H9 (cell line): Measurements from ENCODE around the gene FOXI2. TPM values are rescaled to one million over a fixed set of nuclear protein-coding genes. Genes with fewer than 3 reads are reported as not detected.

Experiments used
- DNase-seq: peaks from one replicate; pipeline ENCODE4 v3.0.0-alpha.2; 2017
- H2AFZ ChIP-seq: one replicate; pipeline ENCODE4 v1.6.1; 2013; ENCODE audit warnings: mild to moderate bottlenecking, low read length, control low read depth, moderate library complexity
- H2AK5ac ChIP-seq: 2 replicates; pipeline ENCODE4 v1.6.1; 2013; ENCODE audit warnings: low read length, control low read depth, mixed read lengths; ENCODE audit not compliant: insufficient read length
- H2BK120ac ChIP-seq: one replicate; pipeline ENCODE4 v1.6.1; 2013; ENCODE audit warnings: low read depth, mild to moderate bottlenecking, low read length, control low read depth, inconsistent platforms; ENCODE audit not compliant: poor library complexity, severe bottlenecking
- H2BK12ac ChIP-seq: 2 replicates; pipeline ENCODE4 v1.6.1; 2013; ENCODE audit warnings: low read length, control low read depth, mixed read lengths, low read depth; ENCODE audit not compliant: insufficient read length
- H2BK15ac ChIP-seq: 2 replicates; pipeline ENCODE4 v1.6.1; 2013; ENCODE audit warnings: low read depth, low read length, control low read depth
- H2BK20ac ChIP-seq: one replicate; pipeline ENCODE4 v1.6.1; 2013; ENCODE audit warnings: low read depth, mild to moderate bottlenecking, low read length, control low read depth, inconsistent platforms; ENCODE audit not compliant: poor library complexity, severe bottlenecking
- H2BK5ac ChIP-seq: 2 replicates; pipeline ENCODE4 v1.6.1; 2013; ENCODE audit warnings: low read length, control low read depth, mixed read lengths; ENCODE audit not compliant: insufficient read length
- H3K14ac ChIP-seq: 2 replicates; pipeline ENCODE4 v1.6.1; 2013; ENCODE audit warnings: low read length, control low read depth; ENCODE audit not compliant: insufficient read depth
- H3K18ac ChIP-seq: 2 replicates; pipeline ENCODE4 v1.6.1; 2013; ENCODE audit warnings: low read depth, mild to moderate bottlenecking, mixed read lengths, low read length, control low read depth; ENCODE audit not compliant: insufficient read length
- H3K23ac ChIP-seq: 2 replicates; pipeline ENCODE4 v1.6.1; 2013; ENCODE audit warnings: low read length, control low read depth, mixed read lengths, low read depth; ENCODE audit not compliant: insufficient read length
- H3K23me2 ChIP-seq: 2 replicates; pipeline ENCODE4 v1.6.1; 2013; ENCODE audit warnings: low read depth, mild to moderate bottlenecking, mixed read lengths, low read length, control low read depth; ENCODE audit not compliant: insufficient read length, poor library complexity, severe bottlenecking
- H3K27ac ChIP-seq: 2 replicates; pipeline ENCODE4 v1.5.1; 2013; ENCODE audit warnings: low read length, control low read depth, mixed read lengths, low read depth; ENCODE audit not compliant: insufficient read length
- H3K27me3 ChIP-seq: 2 replicates; pipeline ENCODE4 v1.6.1; 2013; ENCODE audit warnings: low read length, control low read depth, inconsistent platforms; ENCODE audit not compliant: insufficient read depth
- H3K4ac ChIP-seq: 2 replicates; pipeline ENCODE4 v1.6.1; 2013; ENCODE audit warnings: low read depth, mild to moderate bottlenecking, control low read depth, inconsistent platforms, low read length, moderate library complexity
- H3K4me1 ChIP-seq: 2 replicates; pipeline ENCODE4 v1.6.1; 2013; ENCODE audit warnings: low read length, control low read depth, inconsistent platforms; ENCODE audit not compliant: insufficient read depth
- H3K4me2 ChIP-seq: 2 replicates; pipeline ENCODE4 v1.6.1; 2013; ENCODE audit warnings: low read length, control low read depth, mixed read lengths; ENCODE audit not compliant: insufficient read length, insufficient read depth
- H3K56ac ChIP-seq: 2 replicates; pipeline ENCODE4 v1.6.1; 2013; ENCODE audit warnings: low read depth, mild to moderate bottlenecking, mixed read lengths, low read length, control low read depth; ENCODE audit not compliant: insufficient read length
- H3K79me1 ChIP-seq: 2 replicates; pipeline ENCODE4 v1.6.1; 2013; ENCODE audit warnings: low read depth, mild to moderate bottlenecking, moderate library complexity, low read length, control low read depth, inconsistent platforms; ENCODE audit not compliant: insufficient read depth, poor library complexity, severe bottlenecking
- H3K79me2 ChIP-seq: 2 replicates; pipeline ENCODE4 v1.6.1; 2013; ENCODE audit warnings: low read length, control low read depth, inconsistent platforms; ENCODE audit not compliant: insufficient read depth
- H3K9ac ChIP-seq: 2 replicates; pipeline ENCODE4 v1.6.1; 2013; ENCODE audit warnings: low read length, control low read depth, mixed read lengths; ENCODE audit not compliant: insufficient read length; ENCODE audit errors: extremely low read depth
- H3K9me3 ChIP-seq: one replicate; pipeline ENCODE4 v1.6.1; 2013; ENCODE audit warnings: low read depth, low read length, inconsistent platforms; ENCODE audit not compliant: control insufficient read depth
- H3T11ph ChIP-seq: one replicate; pipeline ENCODE4 v1.6.1; 2013; ENCODE audit warnings: mild to moderate bottlenecking, low read length, control low read depth, inconsistent platforms
- H4K20me1 ChIP-seq: one replicate; pipeline ENCODE4 v1.6.1; 2013; ENCODE audit not compliant: control insufficient read depth, insufficient read length, insufficient read depth
- H4K5ac ChIP-seq: 2 replicates; pipeline ENCODE4 v1.6.1; 2013; ENCODE audit warnings: low read depth, mild to moderate bottlenecking, mixed read lengths, low read length, control low read depth; ENCODE audit not compliant: insufficient read length
- H4K8ac ChIP-seq: replicated peaks from 2 replicates; pipeline ENCODE4 v1.6.1; 2013; ENCODE audit warnings: low read length, control low read depth, mixed read lengths, low read depth; ENCODE audit not compliant: insufficient read length
- H4K91ac ChIP-seq: 2 replicates; pipeline ENCODE4 v1.6.1; 2013; ENCODE audit warnings: low read depth, mild to moderate bottlenecking, moderate library complexity, mixed read lengths, low read length, control low read depth; ENCODE audit not compliant: insufficient read length
- H3K27ac Mint-ChIP-seq, 3 experiments: 2 replicates in 2 of 3; 3 replicates in 1 of 3; pipeline ENCODE4 v1.8.0; 2020 to 2021; ENCODE audit warnings: mixed read lengths in 3 of 3, mild to moderate bottlenecking in 1 of 3, moderate library complexity in 1 of 3
- H3K27me3 Mint-ChIP-seq: 2 replicates; pipeline ENCODE4 v1.8.0; 2021; ENCODE audit warnings: low read depth, mild to moderate bottlenecking, moderate library complexity, mixed read lengths
- H3K36me3 Mint-ChIP-seq, 3 experiments: 2 replicates in 2 of 3; 3 replicates in 1 of 3; pipeline ENCODE4 v1.8.0; 2020 to 2021; ENCODE audit warnings: low read depth in 3 of 3, mixed read lengths in 3 of 3; ENCODE audit not compliant: insufficient read depth in 1 of 3
- H3K4me1 Mint-ChIP-seq, 2 experiments: 2 replicates each; pipeline ENCODE4 v1.8.0; 2020; ENCODE audit warnings: mixed read lengths in 2 of 2
- H3K4me3 Mint-ChIP-seq, 2 experiments: 2 replicates in 1 of 2; 3 replicates in 1 of 2; pipeline ENCODE4 v1.8.0; 2020 to 2021; ENCODE audit warnings: mild to moderate bottlenecking in 2 of 2, mixed read lengths in 2 of 2, moderate library complexity in 1 of 2
- H3K9me3 Mint-ChIP-seq, 2 experiments: 2 replicates in 1 of 2; 3 replicates in 1 of 2; pipeline ENCODE4 v1.8.0; 2020; ENCODE audit warnings: mild to moderate bottlenecking in 2 of 2, mixed read lengths in 2 of 2, moderate library complexity in 1 of 2
- CTCF ChIP-seq: fragments of 200-600 bp; sonication (generic); conservative IDR thresholded peaks from 3 replicates; pipeline ENCODE4 v1.8.0; 2021; ENCODE audit warnings: antibody characterized with exemption, mild to moderate bottlenecking
- WGBS: extraction: QIAGEN DNeasy Blood & Tissue Kit; methylation state at CpG from one replicate; pipeline ENCODE4 v1.1.7; 2013; ENCODE audit warnings: missing lambda C conversion rate, low lambda C conversion rate, mixed read lengths; ENCODE audit not compliant: insufficient read length; ENCODE audit errors: extremely low coverage; 5-methylcytosine and 5-hydroxymethylcytosine counted together
- total RNA-seq: library from RNA; stranded (reverse); gene quantifications from 2 replicates; pipeline ENCODE4 v1.2.1, GENCODE V29; 2021

The FOXI2 gene
- total RNA-seq, 1 experiment from 2014 or later: 0.42 TPM

GRCh38 chr10:127735156-127735555 is 1.8 kb upstream of the FOXI2 start:
- H3K4me3 Mint-ChIP-seq: peak overlapping the region; percentile 62 to 81; a peak in 4 of 5 replicates
- H3K23me2 ChIP-seq: peaks cover 21% of the 10 kb centered on the region
- no peak overlapping the region for H3K9ac ChIP-seq
- no peaks in the 10 kb centered on the region for H4K20me1 ChIP-seq
- H3K56ac ChIP-seq: no peak overlapping the region
- peaks cover 0 to 3% of the 10 kb centered on the region in 2 experiments; a peak in 1 of 5 replicates for H3K9me3 Mint-ChIP-seq
- no peak overlapping the region for H2BK20ac ChIP-seq
- H3K18ac ChIP-seq: no peak overlapping the region
- no peak overlapping the region for H3T11ph ChIP-seq
- H3K27me3 Mint-ChIP-seq: peaks cover 96% of the 10 kb centered on the region
- peak; percentile 37 for DNase-seq
- no peak overlapping the region for H2BK5ac ChIP-seq
- no peak overlapping the region for H3K27ac Mint-ChIP-seq
- H2BK12ac ChIP-seq: no peak overlapping the region
- peaks cover 3% of the 10 kb centered on the region; the same call in 1 of the 2 replicates for H3K4me1 ChIP-seq
- no peak overlapping the region for H2BK120ac ChIP-seq
- no CpG with 5 or more reads among the region's 13 CpGs for WGBS
- H3K23ac ChIP-seq: no peak overlapping the region
- no peaks in the 10 kb centered on the region; a peak in 1 of 7 replicates for H3K36me3 Mint-ChIP-seq
- H2BK15ac ChIP-seq: no peak overlapping the region
- H3K27me3 ChIP-seq: peaks cover 46% of the 10 kb centered on the region
- no peak for TF ChIP-seq CTCF
- H3K27ac ChIP-seq: no peak overlapping the region
- no peaks in the 10 kb centered on the region for H3K79me1 ChIP-seq
- H3K9me3 ChIP-seq: no peaks in the 10 kb centered on the region
- no peak overlapping the region for H4K91ac ChIP-seq
- H3K4ac ChIP-seq: no peak overlapping the region
- peak overlapping the region; percentile 44 for H3K4me2 ChIP-seq
- no peak overlapping the region for H4K8ac ChIP-seq
- no peaks in the 10 kb centered on the region for H3K79me2 ChIP-seq
- peaks cover 19 to 29% of the 10 kb centered on the region in 2 experiments for H3K4me1 Mint-ChIP-seq
- no peak overlapping the region for H2AFZ ChIP-seq
- H3K14ac ChIP-seq: no peak overlapping the region
- H2AK5ac ChIP-seq: no peak overlapping the region
- no peak overlapping the region for H4K5ac ChIP-seq
